ENCODE measurements around the gene ATE1.

The ATE1 gene

GRCh38 chr10:121696854-121697253, 231.0 kb downstream of the ATE1 start:
- no peak for DNase-seq (ENCODE audit: low read depth, low spot score)
- in situ Hi-C loops (cut with HindIII; ENCODE audit: low sequenced_read_pairs) = no loop called here
- H3K4me3 ChIP-seq (ENCODE audit: low read depth, low read length) = no peak overlapping the region
- TF ChIP-seq CTCF (IDR thresholded peaks at IDR 0.05; ENCODE audit: low read depth, low read length) = peak; percentile 38

DNA sequence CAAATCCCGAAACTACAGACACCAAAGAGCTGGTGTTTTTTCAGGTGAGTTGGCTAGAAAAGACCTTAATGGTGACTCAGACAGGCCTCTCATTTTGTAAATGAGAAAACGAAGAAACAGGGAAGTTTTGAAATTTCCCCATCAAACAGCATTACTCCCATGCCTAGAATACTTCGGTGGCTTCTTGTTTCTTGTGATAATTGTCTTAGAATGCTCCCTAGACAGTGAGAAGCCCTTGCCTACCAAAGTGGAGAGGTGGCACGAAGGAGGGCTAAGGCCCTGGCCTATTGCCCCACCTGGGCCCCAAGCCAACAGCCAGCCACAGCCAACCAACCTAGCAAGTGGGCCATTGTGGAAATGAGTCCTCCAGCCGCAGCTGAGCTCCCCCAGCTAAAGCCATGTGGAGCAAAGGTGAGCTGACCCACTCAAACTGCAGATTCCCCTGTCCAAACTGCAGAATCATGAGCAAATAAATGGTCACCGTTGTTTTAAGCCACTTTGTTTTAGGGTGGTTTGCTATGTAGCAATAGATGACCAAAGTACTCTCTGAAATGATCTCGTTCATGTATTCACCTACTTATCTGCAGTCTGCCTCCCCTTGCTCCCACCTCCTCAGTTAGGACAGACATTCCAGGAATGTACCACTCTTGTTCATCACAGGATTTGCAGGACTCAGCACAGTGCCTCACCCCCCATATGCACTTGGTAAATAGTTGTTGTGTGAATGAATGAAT, 231.9 kb downstream of the ATE1 start:
- in situ Hi-C loops (cut with HindIII; ENCODE audit: low sequenced_read_pairs) = no loop called here
- no peak overlapping the region for H3K4me3 ChIP-seq (ENCODE audit: low read depth, low read length)
- no peak for TF ChIP-seq CTCF (IDR thresholded peaks at IDR 0.05; ENCODE audit: low read depth, low read length)
- DNase-seq (ENCODE audit: low read depth, low spot score) = no peak

DNA sequence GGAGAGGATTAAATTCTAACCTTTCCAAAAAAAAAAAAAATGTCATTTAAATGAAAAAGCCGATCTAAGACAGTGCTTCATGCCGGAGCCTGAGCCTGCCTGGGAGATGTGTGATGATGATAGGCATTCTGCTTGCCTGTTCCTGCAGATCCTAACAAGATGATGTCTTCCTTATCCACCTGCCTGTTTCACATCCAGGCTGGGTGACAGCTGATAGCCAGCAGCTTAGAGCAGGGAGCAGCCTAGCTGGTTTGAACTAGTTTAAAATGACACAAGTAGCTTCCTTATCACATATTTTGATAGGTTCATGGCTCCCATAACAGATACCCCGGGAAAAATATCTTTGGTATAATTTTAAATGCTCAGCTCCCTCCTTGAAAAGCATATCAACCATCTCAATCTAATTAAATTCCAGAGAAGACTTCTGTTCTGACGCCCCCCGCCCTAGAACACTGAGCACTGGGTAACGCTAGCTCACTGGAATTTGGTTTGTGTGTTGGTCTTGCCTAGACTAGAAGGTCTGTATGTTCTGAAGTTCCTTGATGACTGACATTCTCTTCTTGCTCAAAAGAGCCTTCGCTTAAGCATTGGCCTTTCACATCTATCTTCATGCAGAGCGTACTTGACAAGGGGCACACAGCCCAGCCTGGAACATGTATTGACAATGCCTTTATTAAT, 232.7 kb downstream of the ATE1 start:
- no peak overlapping the region for H3K4me3 ChIP-seq (ENCODE audit: low read depth, low read length)
- no peak for TF ChIP-seq CTCF (IDR thresholded peaks at IDR 0.05; ENCODE audit: low read depth, low read length)
- in situ Hi-C loops (cut with HindIII; ENCODE audit: low sequenced_read_pairs) = no loop called here
- no peak for DNase-seq (ENCODE audit: low read depth, low spot score)

DNA sequence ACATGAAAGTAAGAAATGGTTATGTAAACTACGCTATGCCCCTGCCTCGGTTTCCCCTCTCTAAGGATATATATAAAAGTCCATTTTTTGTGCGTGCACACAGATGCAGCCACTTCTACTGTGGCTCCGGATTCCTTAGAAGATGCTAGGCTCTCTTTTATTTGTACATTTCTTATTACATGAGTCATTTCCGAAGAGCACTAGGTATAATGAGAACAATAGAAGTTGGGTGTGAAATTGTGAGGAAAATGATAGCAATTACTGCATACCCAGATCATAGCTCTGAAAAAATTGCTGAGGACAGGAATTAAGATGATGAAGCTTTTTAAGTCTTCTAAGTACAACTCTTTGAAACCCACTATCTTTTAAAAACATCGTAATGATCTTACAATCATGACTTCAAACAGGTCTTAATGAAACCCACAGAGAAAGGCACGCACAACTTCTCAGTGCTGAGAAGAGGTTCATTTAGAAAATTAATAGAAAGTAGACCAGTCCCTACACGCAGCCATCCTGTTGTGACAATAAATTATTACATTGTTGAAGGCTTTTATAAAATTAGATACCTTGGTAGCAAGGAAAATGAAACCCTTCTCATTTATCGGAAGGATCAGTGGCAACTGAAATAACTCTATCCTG, 233.4 kb downstream of the ATE1 start:
- TF ChIP-seq CTCF (IDR thresholded peaks at IDR 0.05; ENCODE audit: low read depth, low read length) = no peak
- in situ Hi-C loops (cut with HindIII; ENCODE audit: low sequenced_read_pairs) = no loop called here
- no peak overlapping the region for H3K4me3 ChIP-seq (ENCODE audit: low read depth, low read length)
- no peak for DNase-seq (ENCODE audit: low read depth, low spot score)

DNA sequence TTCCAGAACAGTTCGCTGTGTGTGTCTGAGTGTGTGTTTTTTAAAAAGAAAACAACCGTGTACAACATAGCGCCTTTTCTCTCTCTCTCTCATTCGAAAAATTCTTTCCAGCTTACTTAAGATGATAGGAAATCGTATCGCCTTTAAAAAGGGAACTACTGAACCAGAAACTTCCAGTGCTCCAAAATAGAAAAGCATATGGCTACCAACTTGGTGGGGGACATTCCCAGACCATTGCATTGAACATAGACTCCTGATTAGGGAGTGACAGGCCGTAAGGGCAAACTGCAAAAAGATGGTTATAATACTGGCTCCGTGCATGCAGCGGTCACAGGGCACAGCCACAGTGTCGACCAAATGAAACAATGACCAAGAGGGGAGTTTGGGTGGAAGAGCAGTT, 235.2 kb downstream of the ATE1 start:
- DNase-seq (ENCODE audit: low read depth, low spot score) = no peak
- no peak overlapping the region for H3K4me3 ChIP-seq (ENCODE audit: low read depth, low read length)
- in situ Hi-C loops (cut with HindIII; ENCODE audit: low sequenced_read_pairs) = no loop called here
- TF ChIP-seq CTCF (IDR thresholded peaks at IDR 0.05; ENCODE audit: low read depth, low read length) = no peak

- H3K4me3 ChIP-seq (ENCODE audit: low read depth, low read length) = no peak overlapping the region
- in situ Hi-C loops (cut with HindIII; ENCODE audit: low sequenced_read_pairs) = no loop called here
- no peak for DNase-seq (ENCODE audit: low read depth, low spot score)
- TF ChIP-seq CTCF (IDR thresholded peaks at IDR 0.05; ENCODE audit: low read depth, low read length) = no peak
These were observed 236.9 kb downstream of the ATE1 start for GRCh38 chr10:121690970-121691369.

All from astrocyte of the spinal cord (primary cell).